ENCODE data around the gene GH2. TPM values are rescaled to one million over a fixed set of nuclear protein-coding genes. Genes with fewer than 3 reads are reported as not detected.
"Not testable (repeated sequence)": the region's sequence is repeated elsewhere in the genome, so short reads cannot be mapped to it uniquely, and the experiment has no call there.

Gene GH2
- total RNA-seq, 4 donors from 2014 or later: not detected

GRCh38 chr17:63843910-63844677, 37.6 kb downstream of the GH2 start:
- TF ChIP-seq, protein P1, sequence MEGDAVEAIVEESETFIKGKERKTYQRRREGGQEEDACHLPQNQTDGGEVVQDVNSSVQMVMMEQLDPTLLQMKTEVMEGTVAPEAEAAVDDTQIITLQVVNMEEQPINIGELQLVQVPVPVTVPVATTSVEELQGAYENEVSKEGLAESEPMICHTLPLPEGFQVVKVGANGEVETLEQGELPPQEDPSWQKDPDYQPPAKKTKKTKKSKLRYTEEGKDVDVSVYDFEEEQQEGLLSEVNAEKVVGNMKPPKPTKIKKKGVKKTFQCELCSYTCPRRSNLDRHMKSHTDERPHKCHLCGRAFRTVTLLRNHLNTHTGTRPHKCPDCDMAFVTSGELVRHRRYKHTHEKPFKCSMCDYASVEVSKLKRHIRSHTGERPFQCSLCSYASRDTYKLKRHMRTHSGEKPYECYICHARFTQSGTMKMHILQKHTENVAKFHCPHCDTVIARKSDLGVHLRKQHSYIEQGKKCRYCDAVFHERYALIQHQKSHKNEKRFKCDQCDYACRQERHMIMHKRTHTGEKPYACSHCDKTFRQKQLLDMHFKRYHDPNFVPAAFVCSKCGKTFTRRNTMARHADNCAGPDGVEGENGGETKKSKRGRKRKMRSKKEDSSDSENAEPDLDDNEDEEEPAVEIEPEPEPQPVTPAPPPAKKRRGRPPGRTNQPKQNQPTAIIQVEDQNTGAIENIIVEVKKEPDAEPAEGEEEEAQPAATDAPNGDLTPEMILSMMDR (IDR thresholded peaks at IDR 0.05): no peak
- TF ChIP-seq EP300 (IDR thresholded peaks at IDR 0.05; ENCODE audit: low read depth): no peak
- no peak for TF ChIP-seq POLR2A (IDR thresholded peaks at IDR 0.05)
- TF ChIP-seq POLR2AphosphoS5 (IDR thresholded peaks at IDR 0.05): peak in 1 of 3 donors; percentile 59
- Histone ChIP-seq H3K9me3 (no peaks in the 10 kb centered on the region), H3K4me3 (peak overlapping the region in 2 of 4 donors; percentile 86 to 99), H3K27me3 (no peaks in the 10 kb centered on the region), H3K36me3 (no peaks in the 10 kb centered on the region), H3K4me1 (peaks cover 20 to 39% (median 38%) of the 10 kb centered on the region in 4 donors), H3K27ac (peak overlapping the region; percentile 96 to 99 (median 97))
- intact Hi-C loops (cut with DNase I; ENCODE audit: low total_unique reads): loop anchor here (10.0 kb wide), 1 partner anchor 69 kb away; the partner anchor contains the start of genes CCDC47 and DDX42
- in situ Hi-C loops (cut with MboI; ENCODE audit: low pct_ligation_motif_present in 1 of 4, low pct_unique_long_range_greater_than_20kb in 1 of 4, low sequenced_read_pairs in 3 of 4): no loop called here
- WGBS, 2 donors (ENCODE audit: low coverage in 1 of 2): 65 to 72% methylated on average over 8 to 9 of the region's 9 CpGs
- no peak for DNase-seq

GRCh38 chr17:63843387-63843888, 38.3 kb downstream of the GH2 start:
- WGBS, 2 donors (ENCODE audit: low coverage in 1 of 2): 8% methylated on average over 19 of the region's 19 CpGs; no CpG with 5 or more reads in 1 of the 2 donors
- peak overlapping the region; percentile 96 to 99 (median 97) for H3K27ac ChIP-seq
- H3K4me3 ChIP-seq: peak overlapping the region; percentile 9 to 99 (median 90)
- DNase-seq: peak; percentile 45
- H3K9me3 ChIP-seq; H3K27me3 ChIP-seq; in situ Hi-C loops (cut with MboI; ENCODE audit: low pct_ligation_motif_present in 1 of 4, low pct_unique_long_range_greater_than_20kb in 1 of 4, low sequenced_read_pairs in 3 of 4); H3K36me3 ChIP-seq: not testable (repeated sequence)
- intact Hi-C loops (cut with DNase I; ENCODE audit: low total_unique reads): loop anchor here (10.0 kb wide), 1 partner anchor 69 kb away; the partner anchor contains the start of genes CCDC47 and DDX42
- TF ChIP-seq POLR2AphosphoS5 (IDR thresholded peaks at IDR 0.05): peak in 1 of 3 donors; percentile 9
- peaks cover 20 to 41% (median 39%) of the 10 kb centered on the region in 4 donors for H3K4me1 ChIP-seq

DNA sequence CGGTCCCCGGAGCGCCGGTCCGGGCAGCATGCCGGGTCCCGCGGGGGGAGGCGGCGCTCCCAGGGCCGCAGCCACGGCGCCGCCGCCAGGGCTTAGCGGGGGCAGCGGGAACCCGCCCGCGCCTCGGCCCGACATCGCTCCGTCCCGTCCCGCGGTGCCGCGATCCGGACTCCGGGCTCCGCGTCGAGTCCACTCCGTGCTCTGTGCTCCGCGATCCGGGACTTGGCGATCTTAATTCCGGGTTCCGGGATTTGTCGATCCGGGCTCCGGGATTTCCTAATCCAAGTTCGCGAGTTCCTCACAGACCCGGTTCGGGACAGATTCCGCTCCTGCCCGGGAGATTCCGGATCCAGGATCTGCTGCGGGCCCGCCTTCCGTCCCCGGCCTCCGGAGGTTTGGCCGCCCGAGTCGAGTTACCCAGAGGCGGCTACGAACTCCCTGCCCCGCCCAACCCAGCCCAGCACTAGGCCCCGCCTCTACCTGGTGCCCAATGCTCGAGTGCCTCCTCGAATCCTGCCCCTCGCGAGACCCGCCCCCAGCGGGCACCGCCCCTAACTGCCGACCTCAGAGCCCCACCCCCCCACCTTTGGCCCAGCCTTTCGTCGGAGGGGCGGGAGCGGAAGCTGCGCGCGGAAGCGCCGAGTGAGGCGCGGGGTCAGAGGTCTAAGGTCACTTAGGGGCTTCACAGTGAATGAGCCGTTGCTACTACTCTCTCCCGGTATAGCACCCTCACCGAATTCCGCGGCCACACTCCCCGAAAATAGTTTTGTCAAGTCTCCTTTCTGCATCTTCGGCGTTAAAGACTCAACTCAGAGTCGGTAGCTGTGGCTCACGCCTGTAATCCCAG, 39.0 kb downstream of the GH2 start, which contains the start of gene SMARCD2:
Gene SMARCD2, minus strand, starts transcription at position 146 of the 847 bp plus-strand sequence. Its CDS starts 11 bp downstream, at position 135.
- in situ Hi-C loops (cut with MboI; ENCODE audit: low pct_ligation_motif_present in 1 of 4, low pct_unique_long_range_greater_than_20kb in 1 of 4, low sequenced_read_pairs in 3 of 4): no loop called here
- Histone ChIP-seq H3K4me1 (peaks cover 26 to 47% (median 42%) of the 10 kb centered on the region in 4 donors), H3K9me3 (no peaks in the 10 kb centered on the region), H3K4me3 (peak within 1 kb of the TSS; percentile 76 to 99 (median 90)), H3K36me3 (no peaks in the 10 kb centered on the region), H3K27me3 (no peaks in the 10 kb centered on the region), H3K27ac (peak within 1 kb of the TSS; percentile 96 to 99 (median 97))
- TF ChIP-seq EP300 (IDR thresholded peaks at IDR 0.05; ENCODE audit: low read depth) (no peak), POLR2AphosphoS5 (IDR thresholded peaks at IDR 0.05) (peak; percentile 66 to 83 (median 68)), POLR2A (IDR thresholded peaks at IDR 0.05) (peak; percentile 58)
- TF ChIP-seq, protein P1 (IDR thresholded peaks at IDR 0.05): no peak
- intact Hi-C loops (cut with DNase I; ENCODE audit: low total_unique reads): loop anchor here (10.0 kb wide), 1 partner anchor 68 kb away; the partner anchor contains the start of genes CCDC47 and DDX42
- WGBS, 2 donors (ENCODE audit: low coverage in 1 of 2): 0% methylated on average over 82 of the region's 92 CpGs; no CpG with 5 or more reads in 1 of the 2 donors
- DNase-seq: peak; percentile 99

DNA sequence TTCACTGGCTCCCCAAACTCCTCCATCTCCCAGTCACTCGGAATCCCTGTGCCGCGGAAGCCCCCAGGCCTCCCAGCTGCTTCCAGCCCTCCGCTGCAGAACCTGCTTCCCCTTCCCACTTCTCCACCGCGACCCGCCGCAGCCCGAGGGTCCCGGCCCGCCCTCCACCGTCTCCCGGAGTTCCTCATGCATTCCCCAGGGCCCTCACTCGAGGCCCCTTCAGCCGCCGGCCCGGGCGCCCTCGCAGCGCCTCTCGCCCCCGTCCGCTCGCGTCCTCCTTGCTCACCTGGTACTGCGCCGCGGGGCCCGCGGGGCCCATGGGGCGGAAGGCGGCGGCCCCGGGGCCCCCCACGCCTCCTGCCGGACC, 39.6 kb downstream of the GH2 start:
- Histone ChIP-seq H3K4me1 (peaks cover 29 to 53% (median 48%) of the 10 kb centered on the region in 4 donors), H3K4me3 (peak overlapping the region; percentile 76 to 99 (median 90)), H3K9me3 (no peaks in the 10 kb centered on the region), H3K36me3 (no peaks in the 10 kb centered on the region), H3K27ac (peak overlapping the region; percentile 96 to 99 (median 97)), H3K27me3 (no peaks in the 10 kb centered on the region)
- intact Hi-C loops (cut with DNase I; ENCODE audit: low total_unique reads) (loop anchor here (10.0 kb wide), 1 partner anchor 67 kb away; the partner anchor contains the start of genes CCDC47 and DDX42), in situ Hi-C loops (cut with MboI; ENCODE audit: low pct_ligation_motif_present in 1 of 4, low pct_unique_long_range_greater_than_20kb in 1 of 4, low sequenced_read_pairs in 3 of 4) (no loop called here)
- DNase-seq: no peak
- WGBS, 2 donors (ENCODE audit: low coverage in 1 of 2): 0 to 1% methylated on average over 9 to 25 of the region's 36 CpGs
- TF ChIP-seq, protein P1 (IDR thresholded peaks at IDR 0.05): no peak
- no peak for TF ChIP-seq EP300 (IDR thresholded peaks at IDR 0.05; ENCODE audit: low read depth)
- TF ChIP-seq POLR2AphosphoS5 (IDR thresholded peaks at IDR 0.05): no peak
- no peak for TF ChIP-seq POLR2A (IDR thresholded peaks at IDR 0.05)

All from transverse colon (tissue), 4 donors.